HL-60 (cell line): ENCODE data around the gene PNPT1.
"Not testable (repeated sequence)": the region's sequence is repeated elsewhere in the genome, so short reads cannot be mapped to it uniquely, and the experiment has no call there.

Source experiments
- DNase-seq, 2 experiments: peaks; one replicate each; pipeline ENCODE4 v3.0.0-alpha.2; 2010 to 2020; ENCODE audit warnings: low read depth in 1 of 2, low spot score in 1 of 2
- H3K27ac ChIP-seq: fragments of 250-450 bp; sonication (Bioruptor Pico); replicated peaks from 2 replicates; pipeline ENCODE4 v1.5.1; 2020; ENCODE audit warnings: mild to moderate bottlenecking, moderate library complexity
- H3K27me3 ChIP-seq: fragments of 250-450 bp; sonication (Bioruptor Pico); 2 replicates; pipeline ENCODE4 v1.5.1; 2021; ENCODE audit warnings: mild to moderate bottlenecking, moderate library complexity; ENCODE audit not compliant: insufficient read depth, poor library complexity, severe bottlenecking
- H3K4me3 ChIP-seq: replicated peaks from 2 replicates; pipeline ENCODE4 v1.5.1; 2011; ENCODE audit warnings: mild to moderate bottlenecking, control low read depth, low read length; ENCODE audit not compliant: insufficient read depth
- GABPA ChIP-seq: IDR thresholded peaks from 2 replicates; pipeline ENCODE4 v1.6.1; 2012; ENCODE audit warnings: low read depth
- POLR2AphosphoS5 ChIP-seq: IDR thresholded peaks from 2 replicates; pipeline ENCODE4 v1.6.1; 2012; ENCODE audit warnings: low read depth
- REST ChIP-seq: IDR thresholded peaks from 2 replicates; pipeline ENCODE4 v1.6.1; 2012; ENCODE audit warnings: low read depth; ENCODE audit not compliant: insufficient replicate concordance
- SPI1 ChIP-seq: IDR thresholded peaks from 2 replicates; pipeline ENCODE4 v1.6.1; 2012; ENCODE audit warnings: low read depth, mild to moderate bottlenecking, borderline replicate concordance
- long read RNA-seq: library from polyadenylated mRNA; unstranded; transcript quantifications from one replicate; pipeline ENCODE4 v2.0.0, GENCODE V29; 2020
- TF ChIP-seq, protein P1 (sequence below): IDR thresholded peaks from one replicate; pipeline ENCODE4 v1.5.1; 2011; ENCODE audit warnings: low read length, control low read depth, inconsistent platforms; ENCODE audit not compliant: insufficient read depth

The PNPT1 gene
- long read RNA-seq, full-length matches to known transcripts = 266 of 483 reads
- long read RNA-seq, partial matches to known transcripts = 33 of 483 reads
- long read RNA-seq, other reads (novel, unspliced or antisense) = 184 of 483 reads

- Histone ChIP-seq H3K27me3 (no peaks in the 10 kb centered on the region), H3K27ac (peak within 1 kb of the TSS; percentile 90), H3K4me3 (peak within 1 kb of the TSS; percentile 89)
- peak; percentile 86 to 97 for DNase-seq
- TF ChIP-seq GABPA (no peak), POLR2AphosphoS5 (peak; percentile 97), REST (peak; percentile 51), SPI1 (no peak)
- TF ChIP-seq, protein P1, sequence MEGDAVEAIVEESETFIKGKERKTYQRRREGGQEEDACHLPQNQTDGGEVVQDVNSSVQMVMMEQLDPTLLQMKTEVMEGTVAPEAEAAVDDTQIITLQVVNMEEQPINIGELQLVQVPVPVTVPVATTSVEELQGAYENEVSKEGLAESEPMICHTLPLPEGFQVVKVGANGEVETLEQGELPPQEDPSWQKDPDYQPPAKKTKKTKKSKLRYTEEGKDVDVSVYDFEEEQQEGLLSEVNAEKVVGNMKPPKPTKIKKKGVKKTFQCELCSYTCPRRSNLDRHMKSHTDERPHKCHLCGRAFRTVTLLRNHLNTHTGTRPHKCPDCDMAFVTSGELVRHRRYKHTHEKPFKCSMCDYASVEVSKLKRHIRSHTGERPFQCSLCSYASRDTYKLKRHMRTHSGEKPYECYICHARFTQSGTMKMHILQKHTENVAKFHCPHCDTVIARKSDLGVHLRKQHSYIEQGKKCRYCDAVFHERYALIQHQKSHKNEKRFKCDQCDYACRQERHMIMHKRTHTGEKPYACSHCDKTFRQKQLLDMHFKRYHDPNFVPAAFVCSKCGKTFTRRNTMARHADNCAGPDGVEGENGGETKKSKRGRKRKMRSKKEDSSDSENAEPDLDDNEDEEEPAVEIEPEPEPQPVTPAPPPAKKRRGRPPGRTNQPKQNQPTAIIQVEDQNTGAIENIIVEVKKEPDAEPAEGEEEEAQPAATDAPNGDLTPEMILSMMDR = no peak
These were observed at the start of gene PNPT1 for GRCh38 chr2:55693181-55694125. TSS of gene PNPT1 (minus strand) at chr2:55693844. CDS start at chr2:55693823, 21 bp downstream.

- Histone ChIP-seq H3K4me3 (no peak overlapping the region), H3K27ac (no peak overlapping the region), H3K27me3 (no peaks in the 10 kb centered on the region)
- TF ChIP-seq SPI1 (no peak), POLR2AphosphoS5 (no peak), REST (no peak), GABPA (no peak)
- TF ChIP-seq, protein P1 = no peak
- no peak for DNase-seq
These were observed 49.4 kb upstream of the PNPT1 start for GRCh38 chr2:55742996-55743395.

- not testable (repeated sequence) for DNase-seq, H3K27me3 ChIP-seq, H3K4me3 ChIP-seq, H3K27ac ChIP-seq
These were observed 42.4 kb upstream of the PNPT1 start for GRCh38 chr2:55736019-55736536.

DNA sequence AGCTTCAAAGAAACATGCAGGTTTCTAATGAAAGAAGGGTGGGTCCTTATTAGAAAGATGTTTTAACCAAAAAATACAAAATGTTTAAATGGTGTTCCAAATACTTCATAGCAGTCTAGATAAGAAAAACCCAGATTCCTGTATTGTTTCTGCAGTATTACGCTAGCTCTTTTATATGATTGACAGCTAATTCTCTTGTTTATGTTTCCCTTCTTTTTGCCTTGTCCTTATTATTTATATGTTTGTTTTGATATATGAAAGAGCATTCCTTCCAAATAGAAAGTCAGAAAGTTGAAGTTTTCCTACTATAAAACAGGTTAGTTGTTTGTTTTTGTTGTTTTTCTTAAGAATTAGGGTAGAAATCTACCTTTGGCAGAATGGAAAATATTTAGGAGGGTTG lies 41.1 kb upstream of the PNPT1 start:
- Histone ChIP-seq H3K27ac (no peak overlapping the region), H3K4me3 (no peak overlapping the region), H3K27me3 (no peaks in the 10 kb centered on the region)
- no peak for TF ChIP-seq POLR2AphosphoS5
- TF ChIP-seq REST = no peak
- no peak for TF ChIP-seq GABPA
- TF ChIP-seq, protein P1 = no peak
- no peak for DNase-seq
